DOHH2 (cell line): Measurements from ENCODE around the gene CDC26.

Source experiments
- EZH2phosphoT487 ChIP-seq: fragments of 200-600 bp; sonication (generic); IDR thresholded peaks from 2 replicates; pipeline ENCODE4 v1.6.1; 2017; ENCODE audit warnings: borderline replicate concordance, mild to moderate bottlenecking, antibody characterized with exemption, low read length, moderate library complexity, mixed read lengths
- TF ChIP-seq, protein P1 (sequence below): fragments of 200-600 bp; sonication (generic); IDR thresholded peaks from one replicate; pipeline ENCODE4 v1.5.1; 2014; ENCODE audit warnings: antibody characterized with exemption, mild to moderate bottlenecking, low read depth, low read length; ENCODE audit not compliant: poor library complexity, severe bottlenecking

DNA sequence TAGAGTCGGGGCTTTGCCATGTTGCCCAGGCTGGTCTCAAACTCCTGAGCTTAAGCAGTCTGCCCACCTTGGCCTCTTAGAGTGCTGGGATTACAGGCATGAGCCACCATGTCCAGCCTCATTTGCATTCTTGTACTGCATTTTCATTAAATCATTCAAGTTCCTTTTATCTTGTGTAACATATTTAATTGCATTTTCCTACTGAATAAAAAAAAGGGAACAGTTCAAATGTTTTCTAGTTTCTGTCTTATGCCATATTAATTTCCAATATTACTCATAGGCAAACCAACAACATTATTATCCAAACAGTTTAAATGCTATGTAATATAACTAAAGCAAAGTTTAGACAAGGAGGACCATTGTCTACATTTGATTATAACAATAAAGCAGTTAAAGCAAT lies 47.9 kb downstream of the CDC26 start:
- TF ChIP-seq, protein P1, sequence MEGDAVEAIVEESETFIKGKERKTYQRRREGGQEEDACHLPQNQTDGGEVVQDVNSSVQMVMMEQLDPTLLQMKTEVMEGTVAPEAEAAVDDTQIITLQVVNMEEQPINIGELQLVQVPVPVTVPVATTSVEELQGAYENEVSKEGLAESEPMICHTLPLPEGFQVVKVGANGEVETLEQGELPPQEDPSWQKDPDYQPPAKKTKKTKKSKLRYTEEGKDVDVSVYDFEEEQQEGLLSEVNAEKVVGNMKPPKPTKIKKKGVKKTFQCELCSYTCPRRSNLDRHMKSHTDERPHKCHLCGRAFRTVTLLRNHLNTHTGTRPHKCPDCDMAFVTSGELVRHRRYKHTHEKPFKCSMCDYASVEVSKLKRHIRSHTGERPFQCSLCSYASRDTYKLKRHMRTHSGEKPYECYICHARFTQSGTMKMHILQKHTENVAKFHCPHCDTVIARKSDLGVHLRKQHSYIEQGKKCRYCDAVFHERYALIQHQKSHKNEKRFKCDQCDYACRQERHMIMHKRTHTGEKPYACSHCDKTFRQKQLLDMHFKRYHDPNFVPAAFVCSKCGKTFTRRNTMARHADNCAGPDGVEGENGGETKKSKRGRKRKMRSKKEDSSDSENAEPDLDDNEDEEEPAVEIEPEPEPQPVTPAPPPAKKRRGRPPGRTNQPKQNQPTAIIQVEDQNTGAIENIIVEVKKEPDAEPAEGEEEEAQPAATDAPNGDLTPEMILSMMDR = no peak
- TF ChIP-seq EZH2phosphoT487 = no peak
